GM10266 (cell line): ENCODE data around the gene CHD6.

Experiments
- DNase-seq: peaks from one replicate; pipeline ENCODE4 v3.0.0; 2012; ENCODE audit errors: extremely low spot score
- CTCF ChIP-seq: IDR thresholded peaks from 2 replicates; pipeline ENCODE4 v1.5.1; 2012; ENCODE audit warnings: mild to moderate bottlenecking, low read depth; ENCODE audit not compliant: control insufficient read depth, insufficient read depth; ENCODE audit errors: missing control alignments

The CHD6 gene

GRCh38 chr20:41615110-41615509 is 3.1 kb downstream of the CHD6 start:
- DNase-seq, result no peak
- TF ChIP-seq CTCF, result no peak

GRCh38 chr20:41613321-41613720 is 4.9 kb downstream of the CHD6 start:
- no peak for TF ChIP-seq CTCF
- DNase-seq, result no peak

GRCh38 chr20:41609474-41609873 is 8.7 kb downstream of the CHD6 start:
- TF ChIP-seq CTCF, result no peak
- no peak for DNase-seq

- TF ChIP-seq CTCF, result no peak
- no peak for DNase-seq
These were observed 9.6 kb downstream of the CHD6 start for GRCh38 chr20:41608606-41609005.

GRCh38 chr20:41607791-41608190 is 10.4 kb downstream of the CHD6 start:
- DNase-seq, result no peak
- TF ChIP-seq CTCF, result no peak

- no peak for DNase-seq
- TF ChIP-seq CTCF, result no peak
These were observed 14.2 kb downstream of the CHD6 start for GRCh38 chr20:41604002-41604401.

- no peak for DNase-seq
- no peak for TF ChIP-seq CTCF
These were observed 16.4 kb downstream of the CHD6 start for GRCh38 chr20:41601742-41602141.
